Mucosa of descending colon (tissue), 3 donors: Measurements from ENCODE around the gene PSMA3. TPM values are rescaled to one million over a fixed set of nuclear protein-coding genes. Genes with fewer than 3 reads are reported as not detected.

Experiments used
- ATAC-seq: fragments of 200-7000 bp; cut with Tn5 transposase; one replicate; pipeline ENCODE4 v1.9.1; 2020; ENCODE audit warnings: mild to moderate bottlenecking, moderate library complexity
- DNase-seq, 3 donors: peaks; one replicate each; pipeline ENCODE4 v3.0.0-alpha.2; 2020
- H3K36me3 ChIP-seq: fragments of 200-600 bp; one replicate; pipeline ENCODE4 v1.8.0; 2021; ENCODE audit warnings: low read depth, mild to moderate bottlenecking
- H3K4me1 ChIP-seq: fragments of 200-600 bp; one replicate; pipeline ENCODE4 v1.8.0; 2021; ENCODE audit warnings: low read depth, mild to moderate bottlenecking
- H3K4me3 ChIP-seq: fragments of 200-600 bp; one replicate; pipeline ENCODE4 v1.8.0; 2021; ENCODE audit warnings: mild to moderate bottlenecking
- H3K9me3 ChIP-seq: fragments of 200-600 bp; one replicate; pipeline ENCODE4 v1.8.0; 2021; ENCODE audit warnings: mild to moderate bottlenecking
- CTCF ChIP-seq: fragments of 200-600 bp; IDR thresholded peaks from one replicate; pipeline ENCODE4 v1.8.0; 2022; ENCODE audit warnings: antibody characterized with exemption, mild to moderate bottlenecking
- intact Hi-C, 2 donors: fragments of 100-400 bp; cut with DNase I in 1 of 2; cut with micrococcal nuclease in 1 of 2; formaldehyde crosslinking; loops; one replicate each; pipeline versions ENCODE4 v1.11.0 to v1.11.1; 2022; cut with DNase I, micrococcal nuclease
- total RNA-seq, 3 donors: library from RNA; stranded (reverse); fragmentation: NEBNext Ultra II Directional in 2 of 3; extraction: Animal tissue kit (Norgen Biotek cat#: 25700) in 2 of 3; gene quantifications; one replicate each; pipeline versions ENCODE4 v1.2.1 to v1.2.4, GENCODE V29; 2021 to 2023
- donor health status: DM: no; HTN: no; CAD: no; lungs with moderate emphysema.
- donor health status: DM: no; HTN: no; CAD: no.
- donor health status: DM: no; HTN: yes; CAD: no.

The PSMA3 gene
- total RNA-seq, 3 donors from 2014 or later: 93.2 to 124 (median 105) TPM

GRCh38 chr14:58238252-58239243 is 6.1 kb upstream of the PSMA3 start:
- Histone ChIP-seq H3K4me1 (no peaks in the 10 kb centered on the region), H3K4me3 (no peak overlapping the region), H3K36me3 (no peaks in the 10 kb centered on the region), H3K9me3 (no peaks in the 10 kb centered on the region)
- TF ChIP-seq CTCF: no peak
- intact Hi-C loops: no loop called here
- ATAC-seq (peak; percentile 49), DNase-seq (peak in 2 of 3 donors; percentile 31 to 40)

GRCh38 chr14:58239244-58240195 is 5.1 kb upstream of the PSMA3 start:
- intact Hi-C loops: no loop called here
- Histone ChIP-seq H3K4me3 (peak overlapping the region; percentile 23), H3K4me1 (no peaks in the 10 kb centered on the region), H3K36me3 (no peaks in the 10 kb centered on the region), H3K9me3 (no peaks in the 10 kb centered on the region)
- DNase-seq (peak; percentile 69 to 85 (median 79)), ATAC-seq (peak; percentile 43)
- no peak for TF ChIP-seq CTCF

DNA sequence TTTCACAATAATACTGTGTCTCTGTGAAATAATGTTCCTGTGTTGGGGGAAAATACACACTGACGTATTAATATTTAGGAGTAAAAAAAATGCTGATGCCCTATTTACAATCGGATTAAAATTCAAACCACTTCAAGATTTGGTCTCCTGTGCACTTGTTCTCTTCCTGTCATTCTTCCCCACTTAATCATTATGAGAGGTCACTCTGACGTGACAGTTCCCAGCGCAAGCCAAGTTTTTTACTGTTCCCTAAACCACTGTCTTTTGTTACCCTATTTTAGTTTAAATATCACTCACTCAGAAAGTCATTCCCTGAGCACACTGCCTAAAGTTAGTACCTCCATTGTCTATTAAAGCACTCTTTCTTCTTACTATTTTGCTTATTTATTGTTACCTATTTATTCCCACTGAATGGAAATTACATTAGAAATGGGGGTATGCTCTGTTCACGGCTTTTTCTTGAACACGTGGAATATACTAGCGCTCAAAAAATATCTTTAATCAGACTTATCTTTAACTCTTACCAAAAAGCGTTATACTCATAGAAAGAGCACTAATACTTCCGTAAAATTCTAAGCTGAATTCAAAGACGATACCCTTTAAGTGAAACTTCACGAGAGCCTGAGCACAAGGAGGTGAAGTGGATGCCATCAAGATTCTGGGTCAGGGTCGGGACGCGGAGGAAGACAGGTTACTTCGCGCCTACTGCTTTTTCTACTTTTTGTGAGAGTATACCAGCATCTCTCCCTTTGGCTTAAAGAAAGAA is 670 bp upstream of the PSMA3 start:
- DNase-seq: no peak
- intact Hi-C loops: no loop called here
- H3K4me3 ChIP-seq: peak overlapping the region; percentile 76

GRCh38 chr14:58245562-58245961 is 919 bp downstream of the PSMA3 start:
- no peak for TF ChIP-seq CTCF
- H3K4me1 ChIP-seq: peaks cover 23% of the 10 kb centered on the region
- no peaks in the 10 kb centered on the region for H3K36me3 ChIP-seq
- no peaks in the 10 kb centered on the region for H3K9me3 ChIP-seq
- H3K4me3 ChIP-seq: peak overlapping the region; percentile 76
- intact Hi-C loops: no loop called here
- DNase-seq (no peak), ATAC-seq (no peak)

More for the DNA sequence above, 670 bp upstream of the PSMA3 start:
- Histone ChIP-seq H3K36me3 (no peaks in the 10 kb centered on the region), H3K4me1 (peaks cover 23% of the 10 kb centered on the region), H3K9me3 (no peaks in the 10 kb centered on the region)
- peak; percentile 21 for ATAC-seq
- no peak for TF ChIP-seq CTCF

GRCh38 chr14:58249611-58250010 is 5.0 kb downstream of the PSMA3 start:
- no peak for TF ChIP-seq CTCF
- Histone ChIP-seq H3K4me1 (peaks cover 23% of the 10 kb centered on the region), H3K4me3 (no peak overlapping the region), H3K36me3 (no peaks in the 10 kb centered on the region), H3K9me3 (no peaks in the 10 kb centered on the region)
- intact Hi-C loops: no loop called here
- ATAC-seq (no peak), DNase-seq (no peak)
